H1 (cell line): ENCODE results near the gene IFT122.

Experiments used
- CHD2 ChIP-seq: IDR thresholded peaks from 2 replicates; pipeline ENCODE4 v1.6.1; 2012; ENCODE audit warnings: low read length, improper control_type of control experiment
- CTCF ChIP-seq, 3 experiments: IDR thresholded peaks; 1 replicate in 2 of 3; 2 replicates in 1 of 3; pipeline versions ENCODE4 v1.5.1 to v1.6.1; 2011; ENCODE audit warnings: low read length in 3 of 3, mild to moderate bottlenecking in 3 of 3, inconsistent platforms in 2 of 3, low read depth in 1 of 3, moderate library complexity in 1 of 3; ENCODE audit not compliant: insufficient read depth in 1 of 3; ENCODE audit errors: control extremely low read depth in 1 of 3
- EGR1 ChIP-seq: IDR thresholded peaks from 2 replicates; pipeline ENCODE4 v1.6.1; 2011; ENCODE audit warnings: low read depth, low read length, borderline replicate concordance
- GTF2F1 ChIP-seq: IDR thresholded peaks from 2 replicates; pipeline ENCODE4 v1.6.1; 2012; ENCODE audit warnings: low read depth, low read length, improper control_type of control experiment, borderline replicate concordance
- JUND ChIP-seq: IDR thresholded peaks from 2 replicates; pipeline ENCODE4 v1.6.1; 2011; ENCODE audit warnings: mild to moderate bottlenecking, improper control_type of control experiment, low read length
- POLR2A ChIP-seq, 2 experiments: IDR thresholded peaks; 1 replicate in 1 of 2; 2 replicates in 1 of 2; pipeline ENCODE4 v1.6.1; 2011; ENCODE audit warnings: low read depth in 2 of 2, low read length in 2 of 2, mild to moderate bottlenecking in 2 of 2; ENCODE audit errors: control extremely low read depth in 1 of 2
- RAD21 ChIP-seq, 2 experiments: IDR thresholded peaks in 1 of 2; conservative IDR thresholded peaks in 1 of 2; 2 replicates each; pipeline ENCODE4 v1.6.1; 2011; ENCODE audit warnings: low read depth in 2 of 2, low read length in 2 of 2, improper control_type of control experiment in 1 of 2, inconsistent platforms in 1 of 2, mild to moderate bottlenecking in 1 of 2, moderate library complexity in 1 of 2
- SIN3A ChIP-seq, 2 experiments: IDR thresholded peaks in 1 of 2; conservative IDR thresholded peaks in 1 of 2; 2 replicates each; pipeline ENCODE4 v1.6.1; 2011 to 2012; ENCODE audit warnings: low read length in 2 of 2, improper control_type of control experiment in 1 of 2, low read depth in 1 of 2, mild to moderate bottlenecking in 1 of 2
- SIRT6 ChIP-seq: IDR thresholded peaks from one replicate; pipeline ENCODE4 v1.7.1; 2012; ENCODE audit warnings: low read length, inconsistent platforms
- SP2 ChIP-seq: IDR thresholded peaks from 2 replicates; pipeline ENCODE4 v1.6.1; 2012; ENCODE audit warnings: mild to moderate bottlenecking, low read length, inconsistent platforms
- YY1 ChIP-seq: IDR thresholded peaks from 2 replicates; pipeline ENCODE4 v1.6.1; 2011; ENCODE audit warnings: low read depth, mild to moderate bottlenecking, low read length

GRCh38 chr3:129514563-129514962 lies 74.5 kb downstream of the IFT122 start:
- no peak for TF ChIP-seq SP2
- no peak for TF ChIP-seq CTCF (IDR thresholded peaks at IDR 0.05; ENCODE audit: control extremely low read depth in 1 of 3, insufficient read depth in 1 of 3, low read depth in 1 of 3, low read length in 3 of 3)
- no peak for TF ChIP-seq CHD2
- TF ChIP-seq YY1, result no peak
- no peak for TF ChIP-seq JUND
- TF ChIP-seq RAD21 (IDR thresholded peaks at IDR 0.05 in 1 of 2, conservative IDR thresholded peaks at IDR 0.05 in 1 of 2; ENCODE audit: low read depth in 2 of 2, low read length in 2 of 2), result no peak
- TF ChIP-seq SIN3A (conservative IDR thresholded peaks at IDR 0.05 in 1 of 2, IDR thresholded peaks at IDR 0.05 in 1 of 2; ENCODE audit: low read depth in 1 of 2, low read length in 2 of 2), result no peak
- no peak for TF ChIP-seq POLR2A (IDR thresholded peaks at IDR 0.05; ENCODE audit: control extremely low read depth in 1 of 2, low read depth in 2 of 2, low read length in 2 of 2)
- TF ChIP-seq SIRT6, result no peak
- TF ChIP-seq EGR1, result no peak
- no peak for TF ChIP-seq GTF2F1
